ENCODE data around the gene MYH11.

DNA sequence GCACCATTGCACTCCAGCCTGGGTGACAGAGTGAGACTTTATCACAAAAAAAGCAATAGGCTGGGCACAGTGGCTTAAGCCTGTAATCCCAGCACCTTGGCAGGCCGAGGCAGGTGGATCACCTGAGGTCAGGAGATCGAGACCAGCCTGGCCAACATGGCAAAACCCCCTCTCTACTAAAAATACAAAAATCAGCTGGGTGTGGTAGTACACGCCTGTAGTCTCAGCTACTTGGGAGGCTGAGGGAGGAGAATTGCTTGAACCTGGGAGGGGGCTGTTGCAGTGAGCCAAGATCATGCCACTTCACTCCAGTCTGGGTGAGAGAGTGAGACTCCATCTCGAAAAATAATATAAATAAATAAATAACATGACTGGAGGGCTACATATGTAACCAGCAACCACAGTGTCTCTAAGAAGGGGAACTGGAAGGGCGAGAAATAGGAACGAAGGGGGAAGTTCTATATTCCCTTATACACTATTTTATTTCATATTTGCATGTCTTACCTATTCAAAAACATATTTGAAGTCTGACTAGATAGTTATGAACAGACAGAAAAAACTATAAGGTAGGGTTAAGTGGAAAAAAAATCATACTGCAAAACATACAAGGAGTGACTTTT lies 25.9 kb downstream of the MYH11 start:
- TF ChIP-seq ZIK1 (CRISPR knock-in tag; IDR thresholded peaks at IDR 0.05; ENCODE audit: borderline replicate concordance, low read depth) = no peak
- TF ChIP-seq CHCHD3 (CRISPR knock-in tag; IDR thresholded peaks at IDR 0.05) = no peak
- TF ChIP-seq, protein P1, sequence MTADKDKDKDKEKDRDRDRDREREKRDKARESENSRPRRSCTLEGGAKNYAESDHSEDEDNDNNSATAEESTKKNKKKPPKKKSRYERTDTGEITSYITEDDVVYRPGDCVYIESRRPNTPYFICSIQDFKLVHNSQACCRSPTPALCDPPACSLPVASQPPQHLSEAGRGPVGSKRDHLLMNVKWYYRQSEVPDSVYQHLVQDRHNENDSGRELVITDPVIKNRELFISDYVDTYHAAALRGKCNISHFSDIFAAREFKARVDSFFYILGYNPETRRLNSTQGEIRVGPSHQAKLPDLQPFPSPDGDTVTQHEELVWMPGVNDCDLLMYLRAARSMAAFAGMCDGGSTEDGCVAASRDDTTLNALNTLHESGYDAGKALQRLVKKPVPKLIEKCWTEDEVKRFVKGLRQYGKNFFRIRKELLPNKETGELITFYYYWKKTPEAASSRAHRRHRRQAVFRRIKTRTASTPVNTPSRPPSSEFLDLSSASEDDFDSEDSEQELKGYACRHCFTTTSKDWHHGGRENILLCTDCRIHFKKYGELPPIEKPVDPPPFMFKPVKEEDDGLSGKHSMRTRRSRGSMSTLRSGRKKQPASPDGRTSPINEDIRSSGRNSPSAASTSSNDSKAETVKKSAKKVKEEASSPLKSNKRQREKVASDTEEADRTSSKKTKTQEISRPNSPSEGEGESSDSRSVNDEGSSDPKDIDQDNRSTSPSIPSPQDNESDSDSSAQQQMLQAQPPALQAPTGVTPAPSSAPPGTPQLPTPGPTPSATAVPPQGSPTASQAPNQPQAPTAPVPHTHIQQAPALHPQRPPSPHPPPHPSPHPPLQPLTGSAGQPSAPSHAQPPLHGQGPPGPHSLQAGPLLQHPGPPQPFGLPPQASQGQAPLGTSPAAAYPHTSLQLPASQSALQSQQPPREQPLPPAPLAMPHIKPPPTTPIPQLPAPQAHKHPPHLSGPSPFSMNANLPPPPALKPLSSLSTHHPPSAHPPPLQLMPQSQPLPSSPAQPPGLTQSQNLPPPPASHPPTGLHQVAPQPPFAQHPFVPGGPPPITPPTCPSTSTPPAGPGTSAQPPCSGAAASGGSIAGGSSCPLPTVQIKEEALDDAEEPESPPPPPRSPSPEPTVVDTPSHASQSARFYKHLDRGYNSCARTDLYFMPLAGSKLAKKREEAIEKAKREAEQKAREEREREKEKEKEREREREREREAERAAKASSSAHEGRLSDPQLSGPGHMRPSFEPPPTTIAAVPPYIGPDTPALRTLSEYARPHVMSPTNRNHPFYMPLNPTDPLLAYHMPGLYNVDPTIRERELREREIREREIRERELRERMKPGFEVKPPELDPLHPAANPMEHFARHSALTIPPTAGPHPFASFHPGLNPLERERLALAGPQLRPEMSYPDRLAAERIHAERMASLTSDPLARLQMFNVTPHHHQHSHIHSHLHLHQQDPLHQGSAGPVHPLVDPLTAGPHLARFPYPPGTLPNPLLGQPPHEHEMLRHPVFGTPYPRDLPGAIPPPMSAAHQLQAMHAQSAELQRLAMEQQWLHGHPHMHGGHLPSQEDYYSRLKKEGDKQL (CRISPR knock-in tag; IDR thresholded peaks at IDR 0.05; ENCODE audit: low read depth) = no peak
- TF ChIP-seq RAD21 (CRISPR knock-in tag; IDR thresholded peaks at IDR 0.05) = no peak
- TF ChIP-seq, protein P2, sequence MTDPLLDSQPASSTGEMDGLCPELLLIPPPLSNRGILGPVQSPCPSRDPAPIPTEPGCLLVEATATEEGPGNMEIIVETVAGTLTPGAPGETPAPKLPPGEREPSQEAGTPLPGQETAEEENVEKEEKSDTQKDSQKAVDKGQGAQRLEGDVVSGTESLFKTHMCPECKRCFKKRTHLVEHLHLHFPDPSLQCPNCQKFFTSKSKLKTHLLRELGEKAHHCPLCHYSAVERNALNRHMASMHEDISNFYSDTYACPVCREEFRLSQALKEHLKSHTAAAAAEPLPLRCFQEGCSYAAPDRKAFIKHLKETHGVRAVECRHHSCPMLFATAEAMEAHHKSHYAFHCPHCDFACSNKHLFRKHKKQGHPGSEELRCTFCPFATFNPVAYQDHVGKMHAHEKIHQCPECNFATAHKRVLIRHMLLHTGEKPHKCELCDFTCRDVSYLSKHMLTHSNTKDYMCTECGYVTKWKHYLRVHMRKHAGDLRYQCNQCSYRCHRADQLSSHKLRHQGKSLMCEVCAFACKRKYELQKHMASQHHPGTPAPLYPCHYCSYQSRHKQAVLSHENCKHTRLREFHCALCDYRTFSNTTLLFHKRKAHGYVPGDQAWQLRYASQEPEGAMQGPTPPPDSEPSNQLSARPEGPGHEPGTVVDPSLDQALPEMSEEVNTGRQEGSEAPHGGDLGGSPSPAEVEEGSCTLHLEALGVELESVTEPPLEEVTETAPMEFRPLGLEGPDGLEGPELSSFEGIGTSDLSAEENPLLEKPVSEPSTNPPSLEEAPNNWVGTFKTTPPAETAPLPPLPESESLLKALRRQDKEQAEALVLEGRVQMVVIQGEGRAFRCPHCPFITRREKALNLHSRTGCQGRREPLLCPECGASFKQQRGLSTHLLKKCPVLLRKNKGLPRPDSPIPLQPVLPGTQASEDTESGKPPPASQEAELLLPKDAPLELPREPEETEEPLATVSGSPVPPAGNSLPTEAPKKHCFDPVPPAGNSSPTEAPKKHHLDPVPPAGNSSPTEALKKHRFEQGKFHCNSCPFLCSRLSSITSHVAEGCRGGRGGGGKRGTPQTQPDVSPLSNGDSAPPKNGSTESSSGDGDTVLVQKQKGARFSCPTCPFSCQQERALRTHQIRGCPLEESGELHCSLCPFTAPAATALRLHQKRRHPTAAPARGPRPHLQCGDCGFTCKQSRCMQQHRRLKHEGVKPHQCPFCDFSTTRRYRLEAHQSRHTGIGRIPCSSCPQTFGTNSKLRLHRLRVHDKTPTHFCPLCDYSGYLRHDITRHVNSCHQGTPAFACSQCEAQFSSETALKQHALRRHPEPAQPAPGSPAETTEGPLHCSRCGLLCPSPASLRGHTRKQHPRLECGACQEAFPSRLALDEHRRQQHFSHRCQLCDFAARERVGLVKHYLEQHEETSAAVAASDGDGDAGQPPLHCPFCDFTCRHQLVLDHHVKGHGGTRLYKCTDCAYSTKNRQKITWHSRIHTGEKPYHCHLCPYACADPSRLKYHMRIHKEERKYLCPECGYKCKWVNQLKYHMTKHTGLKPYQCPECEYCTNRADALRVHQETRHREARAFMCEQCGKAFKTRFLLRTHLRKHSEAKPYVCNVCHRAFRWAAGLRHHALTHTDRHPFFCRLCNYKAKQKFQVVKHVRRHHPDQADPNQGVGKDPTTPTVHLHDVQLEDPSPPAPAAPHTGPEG (CRISPR knock-in tag; IDR thresholded peaks at IDR 0.05) = no peak
- TF ChIP-seq, protein P3, sequence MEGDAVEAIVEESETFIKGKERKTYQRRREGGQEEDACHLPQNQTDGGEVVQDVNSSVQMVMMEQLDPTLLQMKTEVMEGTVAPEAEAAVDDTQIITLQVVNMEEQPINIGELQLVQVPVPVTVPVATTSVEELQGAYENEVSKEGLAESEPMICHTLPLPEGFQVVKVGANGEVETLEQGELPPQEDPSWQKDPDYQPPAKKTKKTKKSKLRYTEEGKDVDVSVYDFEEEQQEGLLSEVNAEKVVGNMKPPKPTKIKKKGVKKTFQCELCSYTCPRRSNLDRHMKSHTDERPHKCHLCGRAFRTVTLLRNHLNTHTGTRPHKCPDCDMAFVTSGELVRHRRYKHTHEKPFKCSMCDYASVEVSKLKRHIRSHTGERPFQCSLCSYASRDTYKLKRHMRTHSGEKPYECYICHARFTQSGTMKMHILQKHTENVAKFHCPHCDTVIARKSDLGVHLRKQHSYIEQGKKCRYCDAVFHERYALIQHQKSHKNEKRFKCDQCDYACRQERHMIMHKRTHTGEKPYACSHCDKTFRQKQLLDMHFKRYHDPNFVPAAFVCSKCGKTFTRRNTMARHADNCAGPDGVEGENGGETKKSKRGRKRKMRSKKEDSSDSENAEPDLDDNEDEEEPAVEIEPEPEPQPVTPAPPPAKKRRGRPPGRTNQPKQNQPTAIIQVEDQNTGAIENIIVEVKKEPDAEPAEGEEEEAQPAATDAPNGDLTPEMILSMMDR (CRISPR knock-in tag; IDR thresholded peaks at IDR 0.05) = no peak
- no peak for TF ChIP-seq CHD4 (IDR thresholded peaks at IDR 0.05; ENCODE audit: borderline replicate concordance, low read length)
- TF ChIP-seq PAWR (CRISPR knock-in tag; IDR thresholded peaks at IDR 0.05; ENCODE audit: borderline replicate concordance) = no peak
- no peak for TF ChIP-seq GTF3A (CRISPR knock-in tag; conservative IDR thresholded peaks at IDR 0.05)
- no peak for TF ChIP-seq REPIN1 (CRISPR knock-in tag; IDR thresholded peaks at IDR 0.05; ENCODE audit: borderline replicate concordance, low read depth)
- TF ChIP-seq PHF8 (CRISPR knock-in tag; IDR thresholded peaks at IDR 0.05) = no peak
- no peak for TF ChIP-seq CHD2 (IDR thresholded peaks at IDR 0.05; ENCODE audit: low read depth, low read length)
- no peak for TF ChIP-seq CBX5 (CRISPR knock-in tag; IDR thresholded peaks at IDR 0.05; ENCODE audit: borderline replicate concordance)
- TF ChIP-seq ATF1 (CRISPR knock-in tag; IDR thresholded peaks at IDR 0.05) = no peak

All from HepG2 (cell line).